Smooth muscle cell (in vitro differentiated cells): ENCODE data around the gene PRRC2C. TPM values are rescaled to one million over a fixed set of nuclear protein-coding genes. Genes with fewer than 3 reads are reported as not detected.
"Not testable (repeated sequence)": the region's sequence is repeated elsewhere in the genome, so short reads cannot be mapped to it uniquely, and the experiment has no call there.

Experiments used
- DNase-seq: peaks from one replicate; lab custom pipeline; 2025; ENCODE audit not compliant: unreplicated experiment; lab: John Stamatoyannopoulos, UW
- H2AFZ ChIP-seq: fragments of 200-600 bp; sonication (generic); 2 replicates; pipeline ENCODE4 v1.6.0; 2016; ENCODE audit warnings: antibody characterized with exemption, low read depth, mild to moderate bottlenecking
- H3F3A ChIP-seq: fragments of 200-600 bp; sonication (generic); 2 replicates; pipeline ENCODE4 v1.6.0; 2017; ENCODE audit warnings: antibody characterized with exemption, low read depth
- H3K27ac ChIP-seq: fragments of 200-600 bp; sonication (generic); 2 replicates; pipeline ENCODE4 v1.5.1; 2016; ENCODE audit warnings: low read depth, mild to moderate bottlenecking
- H3K27me3 ChIP-seq: fragments of 200-600 bp; sonication (generic); 2 replicates; pipeline ENCODE4 v1.6.1; 2016; ENCODE audit warnings: low read depth, mild to moderate bottlenecking
- H3K36me3 ChIP-seq: fragments of 200-600 bp; sonication (generic); 2 replicates; pipeline ENCODE4 v1.5.1; 2016; ENCODE audit warnings: low read depth
- H3K4me1 ChIP-seq: fragments of 200-600 bp; sonication (generic); 2 replicates; pipeline ENCODE4 v1.5.1; 2016; ENCODE audit warnings: low read depth
- H3K4me2 ChIP-seq: fragments of 200-600 bp; sonication (generic); 2 replicates; pipeline ENCODE4 v1.6.0; 2016; ENCODE audit warnings: mild to moderate bottlenecking
- H3K4me3 ChIP-seq: fragments of 200-600 bp; sonication (generic); 2 replicates; pipeline ENCODE4 v1.5.1; 2016; ENCODE audit warnings: mild to moderate bottlenecking
- H3K79me2 ChIP-seq: fragments of 200-600 bp; sonication (generic); 2 replicates; pipeline ENCODE4 v1.6.0; 2016; ENCODE audit warnings: low read depth, mild to moderate bottlenecking
- H3K9ac ChIP-seq: fragments of 200-600 bp; sonication (generic); 2 replicates; pipeline ENCODE4 v1.6.0; 2016; ENCODE audit warnings: low read depth
- H3K9me3 ChIP-seq: fragments of 200-600 bp; sonication (generic); replicated peaks from 2 replicates; pipeline ENCODE4 v1.5.1; 2016; ENCODE audit warnings: low read depth
- H4K20me1 ChIP-seq: fragments of 200-600 bp; sonication (generic); 2 replicates; pipeline ENCODE4 v1.6.0; 2016; ENCODE audit warnings: low read depth
- WGBS: methylation state at CpG from one replicate; pipeline ENCODE4 v1.1.7; 2016; ENCODE audit warnings: low lambda C conversion rate; 5-methylcytosine and 5-hydroxymethylcytosine counted together
- polyA plus RNA-seq: library from polyadenylated mRNA; unstranded; fragments of >200 nt; fragmentation: Nextera tagmentation; extraction: Ambion mirVana; gene quantifications from 2 replicates; pipeline ENCODE4 v1.2.1, GENCODE V29; 2016
- total RNA-seq: library from RNA; depleted of rRNA; stranded (reverse); fragments of >200 nt; gene quantifications from 2 replicates; pipeline ENCODE4 v1.2.3, GENCODE V29; 2014
- TF ChIP-seq, protein P1 (sequence below): fragments of 200-600 bp; sonication (generic); IDR thresholded peaks from 2 replicates; pipeline ENCODE4 v1.5.1; 2017; ENCODE audit warnings: borderline replicate concordance, mild to moderate bottlenecking, antibody characterized with exemption; ENCODE audit not compliant: insufficient read depth, poor library complexity, severe bottlenecking

PRRC2C gene
- total and polyA plus RNA-seq, 2 experiments from 2014 or later, result 89.8 to 106 TPM

DNA sequence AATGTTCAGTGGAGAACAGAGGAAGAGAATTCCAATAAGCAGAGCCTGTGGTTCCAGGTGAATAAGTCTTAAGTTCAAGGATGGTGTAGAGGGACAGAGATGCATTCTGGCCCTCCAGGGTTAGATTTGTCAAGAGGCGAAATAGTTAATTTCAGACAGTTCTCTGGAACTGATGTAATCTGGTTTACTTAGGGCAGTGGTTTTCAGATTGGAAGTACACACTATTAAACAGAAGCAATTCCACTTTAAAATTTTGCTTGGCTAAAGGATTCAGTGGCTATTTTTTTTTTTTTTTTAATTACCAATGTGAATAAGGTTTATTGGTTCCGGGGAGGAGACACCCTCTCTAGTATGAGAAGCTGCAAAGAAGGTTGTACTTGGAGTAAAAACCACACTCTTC lies 111.4 kb downstream of the PRRC2C start:
- H3K79me2 ChIP-seq, result no peaks in the 10 kb centered on the region
- H4K20me1 ChIP-seq, result no peaks in the 10 kb centered on the region
- no peaks in the 10 kb centered on the region for H3K27me3 ChIP-seq
- H3K27ac ChIP-seq, result no peak overlapping the region
- H3K4me2 ChIP-seq, result no peak overlapping the region
- no peaks in the 10 kb centered on the region for H3K9me3 ChIP-seq
- no peak for DNase-seq
- H3K4me1 ChIP-seq, result no peaks in the 10 kb centered on the region
- H3K4me3 ChIP-seq, result no peak overlapping the region
- no peak overlapping the region for H3K9ac ChIP-seq
- H3F3A ChIP-seq, result no peaks in the 10 kb centered on the region
- WGBS, result 100% methylated on average over 2 of the region's 2 CpGs
- H3K36me3 ChIP-seq, result peaks cover 13% of the 10 kb centered on the region
- TF ChIP-seq, protein P1, sequence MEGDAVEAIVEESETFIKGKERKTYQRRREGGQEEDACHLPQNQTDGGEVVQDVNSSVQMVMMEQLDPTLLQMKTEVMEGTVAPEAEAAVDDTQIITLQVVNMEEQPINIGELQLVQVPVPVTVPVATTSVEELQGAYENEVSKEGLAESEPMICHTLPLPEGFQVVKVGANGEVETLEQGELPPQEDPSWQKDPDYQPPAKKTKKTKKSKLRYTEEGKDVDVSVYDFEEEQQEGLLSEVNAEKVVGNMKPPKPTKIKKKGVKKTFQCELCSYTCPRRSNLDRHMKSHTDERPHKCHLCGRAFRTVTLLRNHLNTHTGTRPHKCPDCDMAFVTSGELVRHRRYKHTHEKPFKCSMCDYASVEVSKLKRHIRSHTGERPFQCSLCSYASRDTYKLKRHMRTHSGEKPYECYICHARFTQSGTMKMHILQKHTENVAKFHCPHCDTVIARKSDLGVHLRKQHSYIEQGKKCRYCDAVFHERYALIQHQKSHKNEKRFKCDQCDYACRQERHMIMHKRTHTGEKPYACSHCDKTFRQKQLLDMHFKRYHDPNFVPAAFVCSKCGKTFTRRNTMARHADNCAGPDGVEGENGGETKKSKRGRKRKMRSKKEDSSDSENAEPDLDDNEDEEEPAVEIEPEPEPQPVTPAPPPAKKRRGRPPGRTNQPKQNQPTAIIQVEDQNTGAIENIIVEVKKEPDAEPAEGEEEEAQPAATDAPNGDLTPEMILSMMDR, result no peak
- H2AFZ ChIP-seq, result no peak overlapping the region

DNA sequence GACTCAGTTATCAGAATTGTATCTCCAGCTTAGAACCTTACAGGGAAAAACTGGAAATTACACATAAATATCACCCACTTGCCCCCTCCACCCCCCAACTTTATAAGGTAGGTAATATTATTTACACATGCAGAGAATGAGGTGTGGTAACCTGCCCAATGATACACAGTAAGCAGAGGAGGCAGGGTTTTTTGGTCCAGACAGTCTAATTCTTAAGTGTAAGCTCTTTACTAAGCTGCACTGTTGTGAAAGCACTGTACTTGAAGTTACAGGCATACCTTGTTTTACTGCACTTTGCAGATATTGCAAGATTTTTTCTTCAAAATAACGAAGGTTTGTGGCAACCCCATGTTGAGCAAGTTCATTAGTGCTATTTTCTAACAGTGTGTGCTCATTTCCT lies 111.9 kb downstream of the PRRC2C start:
- Histone ChIP-seq H4K20me1 (no peaks in the 10 kb centered on the region), H3K4me1 (no peaks in the 10 kb centered on the region), H3K4me3 (no peak overlapping the region), H3K27ac (no peak overlapping the region), H3K9ac (no peak overlapping the region), H3F3A (no peaks in the 10 kb centered on the region), H3K9me3 (no peaks in the 10 kb centered on the region), H3K36me3 (peaks cover 10% of the 10 kb centered on the region), H3K79me2 (no peaks in the 10 kb centered on the region), H2AFZ (no peak overlapping the region), H3K4me2 (no peak overlapping the region), H3K27me3 (no peaks in the 10 kb centered on the region)
- WGBS, result 89% methylated on average over 1 of the region's 1 CpG
- DNase-seq, result no peak
- TF ChIP-seq, protein P1, result no peak

DNA sequence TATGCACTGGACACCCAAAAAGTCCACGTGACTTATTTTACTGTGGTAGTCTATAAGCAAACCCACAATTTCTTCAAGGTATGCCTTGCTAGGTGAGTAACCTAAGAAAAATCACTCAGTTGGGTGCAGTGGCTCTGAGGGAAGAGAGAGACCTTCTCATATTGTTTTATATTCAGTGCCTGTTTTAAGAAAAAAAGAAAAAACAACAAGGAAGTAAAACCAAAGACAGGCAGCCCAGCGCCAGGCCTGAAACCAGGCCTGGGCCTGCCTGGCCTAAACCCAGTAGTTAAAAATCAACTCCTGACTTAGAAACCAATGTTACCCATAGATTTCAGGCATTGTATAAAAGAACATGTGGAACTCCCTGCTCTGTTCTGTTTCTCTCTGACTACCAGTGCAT lies 115.0 kb downstream of the PRRC2C start:
- 96% methylated on average over 2 of the region's 2 CpGs for WGBS
- H3K9ac ChIP-seq, H3K4me2 ChIP-seq, DNase-seq, H2AFZ ChIP-seq, H3F3A ChIP-seq, H3K27me3 ChIP-seq, H3K4me1 ChIP-seq, H3K27ac ChIP-seq, H3K36me3 ChIP-seq, H4K20me1 ChIP-seq, H3K4me3 ChIP-seq, H3K9me3 ChIP-seq, H3K79me2 ChIP-seq: not testable (repeated sequence)

DNA sequence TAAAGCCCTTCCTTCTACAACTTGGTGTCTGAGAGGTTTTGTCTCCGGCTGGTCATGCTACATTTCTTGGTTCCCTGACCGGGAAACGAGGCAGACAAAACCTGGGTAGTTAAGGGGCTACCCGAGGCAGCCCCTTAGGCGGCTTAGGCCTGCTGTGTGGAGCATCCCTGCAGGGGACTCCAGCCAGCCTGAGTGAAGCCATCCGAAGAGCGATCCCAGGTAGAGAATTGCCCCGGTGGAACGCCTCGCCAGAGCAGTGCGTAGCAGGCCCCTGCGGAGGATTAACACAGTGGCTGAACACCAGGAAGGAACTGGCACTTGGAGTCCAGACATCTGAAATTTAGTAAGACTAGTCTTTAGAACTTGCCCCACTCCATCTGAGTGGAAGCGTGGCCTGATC lies 115.5 kb downstream of the PRRC2C start:
- WGBS, result 93% methylated on average over 13 of the region's 13 CpGs
- H3K4me1 ChIP-seq, result no peaks in the 10 kb centered on the region
- no peaks in the 10 kb centered on the region for H3K27me3 ChIP-seq

DNA sequence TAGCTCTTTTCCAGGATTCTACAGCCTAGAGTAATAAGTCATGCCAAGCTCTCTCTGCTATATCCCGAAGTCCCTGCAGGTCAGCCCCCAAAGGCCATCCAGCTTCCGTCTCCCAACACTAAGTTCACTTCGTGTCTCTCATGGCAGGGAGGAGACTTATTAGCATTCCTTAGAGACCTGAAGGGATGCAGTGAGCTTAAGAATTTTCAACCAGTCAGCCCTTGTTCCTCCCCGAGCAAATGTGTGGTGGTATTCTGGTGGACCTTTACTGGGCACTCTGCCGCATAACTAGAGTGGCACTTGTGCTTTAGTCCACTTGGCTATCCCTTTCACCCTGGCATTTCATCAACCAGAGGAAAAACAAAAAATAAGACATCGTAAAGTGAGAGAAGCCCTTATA lies 117.7 kb downstream of the PRRC2C start:
- not testable (repeated sequence) for H3K27me3 ChIP-seq, DNase-seq, H3K36me3 ChIP-seq, H4K20me1 ChIP-seq, H3K4me2 ChIP-seq, H3K9ac ChIP-seq, H3F3A ChIP-seq, H2AFZ ChIP-seq, H3K4me3 ChIP-seq, H3K27ac ChIP-seq, H3K4me1 ChIP-seq, H3K79me2 ChIP-seq, H3K9me3 ChIP-seq
- WGBS, result 87% methylated on average over 6 of the region's 6 CpGs

More for the DNA sequence above, 115.5 kb downstream of the PRRC2C start:
- no peak overlapping the region for H2AFZ ChIP-seq
- no peaks in the 10 kb centered on the region for H3F3A ChIP-seq
- no peaks in the 10 kb centered on the region for H3K9me3 ChIP-seq
- no peaks in the 10 kb centered on the region for H4K20me1 ChIP-seq
- no peak for DNase-seq
- no peaks in the 10 kb centered on the region for H3K79me2 ChIP-seq
- TF ChIP-seq, protein P1, result no peak
- no peak overlapping the region for H3K4me3 ChIP-seq
- no peaks in the 10 kb centered on the region for H3K36me3 ChIP-seq
- no peak overlapping the region for H3K9ac ChIP-seq
- no peak overlapping the region for H3K4me2 ChIP-seq
- no peak overlapping the region for H3K27ac ChIP-seq
